ENCODE measurements around the gene CD7. TPM values are rescaled to one million over a fixed set of nuclear protein-coding genes. Genes with fewer than 3 reads are reported as not detected.

Gene CD7
- total and polyA plus RNA-seq, 7 donors: 0.13 to 0.81 (median 0.19) TPM; not detected in 1

DNA sequence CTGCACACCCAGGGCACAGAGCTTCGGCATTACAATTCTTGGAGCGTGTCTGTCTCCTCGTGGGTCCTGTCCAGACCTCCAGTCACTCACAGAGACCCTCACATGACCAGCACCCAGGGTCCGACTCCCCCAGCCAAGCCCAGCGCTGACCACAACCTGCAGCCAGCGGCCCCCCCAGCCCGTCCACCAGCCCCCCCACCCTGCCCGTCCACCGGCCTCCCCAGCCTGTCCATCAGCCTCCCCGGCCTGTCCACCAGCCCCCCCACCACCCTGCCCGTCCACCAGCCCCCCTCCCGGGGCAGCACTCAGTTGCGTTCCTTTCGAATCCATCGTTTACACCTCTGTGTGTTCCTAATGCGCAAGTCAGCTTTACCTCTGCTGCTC is 10.3 kb upstream of the CD7 start:
- Histone ChIP-seq H3K27me3 (ENCODE audit: insufficient read depth in 3 of 3, low read length in 2 of 3) (peaks cover 0 to 33% (median 16%) of the 10 kb centered on the region in 3 donors), H3K27ac (no peak overlapping the region), H3K4me1 (peaks cover 13% of the 10 kb centered on the region), H3K9me3 (no peaks in the 10 kb centered on the region), H3K36me3 (ENCODE audit: insufficient read depth in 1 of 2, low read depth in 1 of 2) (no peaks in the 10 kb centered on the region), H3K4me3 (no peak overlapping the region)
- WGBS, 3 donors: 76 to 78% (median 77%) methylated on average over 14 to 16 of the region's 16 CpGs
- DNase-seq (no peak), ATAC-seq (no peak)
- intact Hi-C loops (cut with DNase I): no loop called here
- TF ChIP-seq, protein P1, sequence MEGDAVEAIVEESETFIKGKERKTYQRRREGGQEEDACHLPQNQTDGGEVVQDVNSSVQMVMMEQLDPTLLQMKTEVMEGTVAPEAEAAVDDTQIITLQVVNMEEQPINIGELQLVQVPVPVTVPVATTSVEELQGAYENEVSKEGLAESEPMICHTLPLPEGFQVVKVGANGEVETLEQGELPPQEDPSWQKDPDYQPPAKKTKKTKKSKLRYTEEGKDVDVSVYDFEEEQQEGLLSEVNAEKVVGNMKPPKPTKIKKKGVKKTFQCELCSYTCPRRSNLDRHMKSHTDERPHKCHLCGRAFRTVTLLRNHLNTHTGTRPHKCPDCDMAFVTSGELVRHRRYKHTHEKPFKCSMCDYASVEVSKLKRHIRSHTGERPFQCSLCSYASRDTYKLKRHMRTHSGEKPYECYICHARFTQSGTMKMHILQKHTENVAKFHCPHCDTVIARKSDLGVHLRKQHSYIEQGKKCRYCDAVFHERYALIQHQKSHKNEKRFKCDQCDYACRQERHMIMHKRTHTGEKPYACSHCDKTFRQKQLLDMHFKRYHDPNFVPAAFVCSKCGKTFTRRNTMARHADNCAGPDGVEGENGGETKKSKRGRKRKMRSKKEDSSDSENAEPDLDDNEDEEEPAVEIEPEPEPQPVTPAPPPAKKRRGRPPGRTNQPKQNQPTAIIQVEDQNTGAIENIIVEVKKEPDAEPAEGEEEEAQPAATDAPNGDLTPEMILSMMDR (IDR thresholded peaks at IDR 0.05): no peak

DNA sequence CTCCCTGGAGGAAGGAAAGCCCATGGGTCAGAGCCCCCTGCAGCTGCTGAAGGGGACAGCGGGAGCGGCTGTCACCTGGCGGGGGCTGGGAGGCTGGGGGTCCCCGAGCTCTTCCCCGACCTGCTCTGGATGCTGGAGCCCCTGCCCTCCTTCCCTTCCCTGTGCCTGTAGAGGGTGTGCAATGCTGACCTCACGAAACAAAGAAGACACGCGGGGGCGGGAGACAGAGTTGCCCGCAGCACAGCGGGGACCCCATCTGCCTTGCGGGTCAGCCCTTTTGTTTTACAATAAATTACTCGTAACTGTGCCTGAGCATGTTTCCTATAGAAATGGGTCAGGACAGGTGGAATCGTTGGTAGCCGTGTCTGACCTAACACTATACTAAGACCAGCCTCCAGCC is 9.9 kb upstream of the CD7 start:
- H3K27ac ChIP-seq: no peak overlapping the region
- peaks cover 8% of the 10 kb centered on the region for H3K4me1 ChIP-seq
- TF ChIP-seq, protein P1 (IDR thresholded peaks at IDR 0.05): no peak
- ATAC-seq (no peak), DNase-seq (no peak)
- intact Hi-C loops (cut with DNase I): no loop called here
- no peaks in the 10 kb centered on the region for H3K9me3 ChIP-seq
- WGBS, 3 donors: 73 to 75% (median 75%) methylated on average over 15 of the region's 15 CpGs
- peaks cover 0 to 29% (median 14%) of the 10 kb centered on the region in 3 donors for H3K27me3 ChIP-seq (ENCODE audit: insufficient read depth in 3 of 3, low read length in 2 of 3)
- H3K36me3 ChIP-seq (ENCODE audit: insufficient read depth in 1 of 2, low read depth in 1 of 2): no peaks in the 10 kb centered on the region
- H3K4me3 ChIP-seq: no peak overlapping the region

DNA sequence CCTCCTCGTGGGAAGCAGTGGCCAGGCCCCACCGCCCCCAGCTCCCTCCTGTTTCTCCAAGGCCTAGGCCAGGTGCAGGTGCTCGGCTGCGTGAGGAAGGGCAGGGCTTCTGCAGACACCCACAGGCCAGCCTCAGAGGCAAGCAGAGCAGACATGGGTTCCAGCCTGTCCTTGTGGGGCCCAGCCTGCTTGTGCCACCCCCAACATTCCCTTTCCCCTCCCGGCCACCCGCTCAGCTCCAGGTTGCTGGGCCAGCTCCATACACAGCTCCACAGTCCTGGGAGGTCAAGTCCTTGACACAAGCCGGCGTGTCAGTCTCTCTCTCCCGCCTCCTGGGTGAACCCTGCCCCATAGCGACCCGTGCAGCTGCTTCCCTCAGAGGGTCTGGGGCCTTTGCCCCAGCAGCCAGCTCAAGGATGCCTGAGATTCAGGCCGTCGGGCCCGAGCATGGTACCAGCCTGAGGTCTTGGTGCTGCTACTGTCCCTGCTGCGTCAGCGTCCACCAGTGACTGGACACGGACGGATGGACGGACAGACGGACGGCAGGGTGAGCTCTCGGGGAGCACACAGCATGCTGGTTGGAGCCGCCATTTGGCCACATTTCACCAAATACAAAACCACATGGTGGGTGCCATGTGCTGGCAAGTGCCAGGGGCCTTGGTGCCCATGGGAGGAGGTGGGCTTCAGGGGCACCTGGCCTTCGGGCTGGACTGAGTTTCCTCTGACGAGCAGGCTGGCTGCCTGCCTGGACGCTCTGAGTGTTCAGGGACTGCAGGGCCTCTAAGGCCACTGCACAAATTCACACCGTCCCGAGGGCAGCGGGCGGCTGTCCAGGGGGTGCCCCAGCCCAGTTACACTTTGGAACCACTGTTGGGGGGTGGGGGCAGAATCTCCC is 8.1 kb upstream of the CD7 start:
- Histone ChIP-seq H3K27me3 (ENCODE audit: insufficient read depth in 3 of 3, low read length in 2 of 3) (peaks cover 0 to 16% (median 7%) of the 10 kb centered on the region in 3 donors), H3K4me1 (peaks cover 11% of the 10 kb centered on the region), H3K4me3 (no peak overlapping the region), H3K9me3 (no peaks in the 10 kb centered on the region), H3K27ac (no peak overlapping the region), H3K36me3 (ENCODE audit: insufficient read depth in 1 of 2, low read depth in 1 of 2) (no peaks in the 10 kb centered on the region)
- TF ChIP-seq, protein P1 (IDR thresholded peaks at IDR 0.05): no peak
- ATAC-seq: no peak
- intact Hi-C loops (cut with DNase I): no loop called here
- DNase-seq: no peak
- WGBS, 3 donors: 86 to 92% (median 90%) methylated on average over 30 of the region's 30 CpGs

DNA sequence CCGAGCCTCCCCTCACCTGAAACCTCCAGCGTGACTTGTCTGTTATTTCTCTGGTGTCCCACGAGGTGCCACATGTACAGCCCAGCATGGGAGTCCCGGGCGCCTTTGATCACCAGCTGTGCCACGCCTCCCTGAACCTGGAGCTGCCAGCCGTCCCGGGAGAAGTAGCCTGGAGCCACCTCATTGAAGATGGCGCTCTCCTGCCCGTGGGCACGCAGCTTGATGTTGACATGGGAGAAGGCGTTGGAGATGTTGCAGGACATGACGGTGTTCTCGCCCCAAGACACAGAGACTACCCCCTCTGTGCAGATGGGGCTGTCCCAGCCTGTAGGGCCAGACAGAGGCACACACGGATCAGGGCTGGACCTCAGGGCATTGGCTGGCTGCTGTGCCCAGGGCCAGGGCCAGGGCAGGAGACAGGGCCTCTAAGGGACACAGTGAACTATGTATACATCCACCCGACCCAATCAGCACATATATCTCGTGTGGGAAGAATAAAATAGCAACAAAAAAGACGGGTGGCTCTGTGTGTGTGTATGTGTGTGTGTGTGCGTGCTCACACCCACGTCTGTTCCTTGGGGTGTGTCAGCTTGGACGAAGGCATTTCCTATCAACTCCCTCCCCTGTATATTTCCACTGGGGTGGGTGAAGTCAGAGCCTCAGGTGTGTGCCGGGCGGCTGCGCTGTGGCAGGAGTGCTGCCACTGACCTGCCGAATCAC is 7.3 kb upstream of the CD7 start:
- no peak for ATAC-seq
- Histone ChIP-seq H3K36me3 (ENCODE audit: insufficient read depth in 1 of 2, low read depth in 1 of 2) (no peaks in the 10 kb centered on the region), H3K4me3 (no peak overlapping the region), H3K4me1 (peaks cover 5% of the 10 kb centered on the region), H3K27me3 (ENCODE audit: insufficient read depth in 3 of 3, low read length in 2 of 3) (peaks cover 0 to 7% (median 7%) of the 10 kb centered on the region in 3 donors), H3K27ac (no peak overlapping the region), H3K9me3 (no peaks in the 10 kb centered on the region)
- DNase-seq: no peak
- TF ChIP-seq, protein P1 (IDR thresholded peaks at IDR 0.05): no peak
- whole genome bisulfite sequencing, 3 donors: 73 to 78% (median 75%) methylated on average over 24 to 25 of the region's 25 CpGs
- intact Hi-C loops (cut with DNase I): no loop called here

Measured in psoas muscle (tissue), 8 donors.